HG03196 (cell line): Measurements from ENCODE around the gene TGIF2.

Experiments
- ATAC-seq: cut with Tn5 transposase; IDR thresholded peaks from one replicate; pipeline ENCODE4 v1.9.1; 2021; ENCODE audit not compliant: unreplicated experiment

The TGIF2 gene

DNA sequence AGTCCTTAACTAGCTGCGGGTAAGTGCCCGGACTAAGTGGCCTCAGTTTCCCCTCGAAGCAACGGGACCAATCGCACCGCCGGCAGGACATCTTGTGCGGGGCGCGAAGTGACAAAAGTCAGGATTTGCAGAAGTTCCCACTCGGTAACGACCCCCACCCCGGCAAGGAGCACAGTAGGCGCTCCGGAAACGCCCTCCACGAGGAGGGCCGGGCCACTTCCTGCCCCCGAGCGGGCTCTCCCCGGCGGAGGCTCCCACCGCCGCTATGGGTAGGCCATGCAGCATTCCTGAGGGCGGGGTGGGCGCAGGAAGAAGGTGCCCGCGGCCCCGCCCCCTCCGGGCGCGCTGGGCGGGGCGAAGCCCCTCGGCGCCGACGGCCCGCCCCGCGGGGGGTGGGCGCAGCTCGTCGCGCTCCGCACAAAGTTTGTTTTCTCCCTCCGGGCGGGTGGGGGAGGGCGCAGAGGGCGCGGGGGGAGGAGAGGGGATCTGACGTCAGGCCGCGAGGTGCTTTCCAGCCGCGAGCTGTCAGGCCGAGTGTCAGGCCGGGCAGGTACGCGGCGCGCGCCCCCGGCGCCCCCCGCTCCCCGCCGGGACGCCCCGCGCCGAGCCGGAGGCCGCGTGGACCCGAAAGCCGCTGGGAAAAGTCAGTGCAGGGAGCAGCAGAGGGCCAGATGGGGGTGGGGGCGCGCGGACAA, at the start of gene TGIF2:
TSS of gene TGIF2 (plus strand) at position 495 of the 695 bp plus-strand sequence. CDS start 5,178 bp downstream, outside the sequence.
- ATAC-seq: peak; percentile 64

DNA sequence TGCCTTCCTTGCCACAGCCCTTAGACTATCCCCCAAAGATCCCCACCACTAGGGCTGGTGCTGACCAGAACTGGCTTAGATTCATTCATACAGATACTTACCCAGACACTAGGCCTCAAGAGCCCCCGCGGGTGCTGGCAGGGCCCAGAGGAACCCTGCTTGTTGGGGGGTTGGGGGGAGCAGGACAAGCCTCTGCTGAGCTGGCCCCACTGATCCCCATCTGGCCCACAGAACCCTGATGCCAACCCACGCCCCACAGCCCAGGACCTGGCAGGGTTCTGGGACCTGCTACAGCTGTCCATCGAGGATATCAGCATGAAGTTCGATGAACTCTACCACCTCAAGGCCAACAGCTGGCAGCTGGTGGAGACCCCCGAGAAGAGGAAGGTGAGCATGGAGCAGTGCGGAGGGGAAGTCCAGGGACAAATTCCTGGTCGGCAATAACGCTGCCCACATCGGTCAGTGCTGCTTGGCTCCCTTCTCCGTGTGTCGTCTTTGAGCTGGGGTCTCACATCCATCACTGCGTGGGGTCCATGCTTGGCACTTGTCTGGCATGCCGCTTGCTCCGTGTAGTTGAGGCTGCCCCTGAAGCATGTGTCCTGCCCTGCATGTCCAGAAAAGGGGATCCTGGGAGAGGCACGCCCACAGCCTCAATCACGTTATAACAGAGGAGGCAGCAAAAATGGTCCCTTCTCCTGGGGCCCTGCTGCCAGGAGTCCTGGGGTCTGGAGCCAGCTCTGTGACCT, 47.6 kb upstream of the TGIF2 start:
- no peak for ATAC-seq

DNA sequence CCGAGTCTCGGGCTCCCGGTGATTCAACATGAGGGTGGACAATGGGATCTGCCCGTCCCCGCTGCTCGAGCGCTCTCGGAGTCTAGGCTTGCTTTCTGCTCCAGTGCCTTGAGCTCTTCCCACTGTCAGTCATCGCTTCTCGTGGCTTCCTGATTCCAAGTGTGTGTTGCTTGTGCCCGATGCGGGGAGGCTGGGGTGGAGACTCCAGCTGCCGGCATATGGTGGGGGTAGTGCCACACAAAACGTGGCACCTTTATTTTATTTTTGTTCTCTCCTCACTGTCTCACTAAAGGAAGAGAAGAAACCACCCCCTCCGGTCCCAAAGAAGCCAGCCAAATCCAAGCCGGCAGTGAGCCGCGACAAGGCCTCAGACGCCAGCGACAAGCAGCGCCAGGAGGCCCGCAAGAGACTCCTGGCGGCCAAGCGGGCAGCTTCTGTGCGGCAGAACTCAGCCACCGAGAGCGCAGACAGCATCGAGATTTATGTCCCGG, 46.8 kb upstream of the TGIF2 start:
- no peak for ATAC-seq

DNA sequence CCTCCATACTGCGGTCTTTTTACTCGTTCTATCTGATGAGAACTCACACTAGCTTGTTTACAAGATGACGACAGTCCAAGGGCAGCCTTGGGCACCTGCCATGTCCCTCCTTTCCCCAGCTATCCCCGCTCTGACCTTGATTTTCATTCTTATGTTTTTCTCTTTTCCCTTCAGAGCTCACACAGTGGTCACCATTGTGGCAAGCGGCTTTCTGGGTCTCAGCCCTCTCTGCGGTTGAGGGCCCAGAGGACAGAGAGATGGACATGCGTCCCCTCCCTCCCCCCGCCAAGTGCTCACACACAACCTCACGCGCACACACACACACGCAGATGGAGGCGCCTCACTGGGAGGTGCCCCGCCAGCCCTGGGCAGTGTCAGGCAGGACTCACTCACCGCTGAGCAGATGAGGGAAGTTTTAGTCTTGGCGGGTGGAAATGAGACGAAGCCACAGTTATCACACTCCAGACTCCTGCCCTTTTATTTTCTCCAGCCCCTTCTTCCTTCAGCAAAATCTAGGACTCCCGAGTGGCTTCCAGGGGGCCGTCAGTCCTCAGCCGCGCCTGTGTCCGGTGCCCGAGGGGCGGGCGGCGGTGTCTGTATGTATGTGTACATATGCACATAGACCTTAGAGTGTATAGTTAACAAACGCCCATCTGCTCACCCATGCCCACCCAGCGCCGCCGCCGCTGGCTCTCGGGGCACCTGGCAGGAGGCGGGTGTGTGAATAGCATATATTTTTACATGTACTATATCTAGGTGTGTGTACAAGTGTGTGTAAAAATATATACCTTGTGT, 45.9 kb upstream of the TGIF2 start:
- no peak for ATAC-seq

DNA sequence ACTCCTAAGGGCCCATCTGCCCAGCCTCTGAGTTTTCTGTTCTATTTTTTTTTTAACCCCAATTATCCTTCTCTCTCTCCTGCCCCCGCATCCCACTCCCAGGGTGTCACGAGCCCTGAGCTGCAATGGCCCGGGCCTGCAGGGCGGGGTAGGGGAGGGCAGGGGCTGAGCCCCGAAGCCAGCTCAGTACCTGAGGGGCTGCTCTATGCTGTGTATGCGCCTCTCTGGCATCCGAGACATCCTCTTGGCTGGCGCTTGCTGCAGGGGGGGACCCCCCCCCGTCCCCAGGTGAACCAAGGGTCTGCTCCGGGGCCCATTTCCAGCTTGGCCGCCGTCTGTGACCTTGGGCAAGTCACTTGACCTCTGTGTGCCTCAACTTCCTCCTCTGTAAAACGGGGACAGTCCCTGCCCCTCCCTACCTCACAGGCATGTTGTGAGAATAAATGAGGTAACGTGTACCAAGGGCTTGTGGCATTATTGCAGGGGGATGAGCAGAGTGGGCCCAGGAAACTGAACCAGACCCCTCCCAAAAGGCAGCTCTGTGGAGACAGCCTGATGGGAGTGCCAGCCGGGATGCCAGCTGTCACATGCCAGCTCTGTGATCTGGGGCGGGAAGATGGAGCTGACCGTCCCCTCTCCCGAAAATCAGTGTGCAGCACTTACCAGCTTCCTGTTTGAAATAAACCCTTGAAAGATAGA, 45.1 kb upstream of the TGIF2 start:
- no peak for ATAC-seq

DNA sequence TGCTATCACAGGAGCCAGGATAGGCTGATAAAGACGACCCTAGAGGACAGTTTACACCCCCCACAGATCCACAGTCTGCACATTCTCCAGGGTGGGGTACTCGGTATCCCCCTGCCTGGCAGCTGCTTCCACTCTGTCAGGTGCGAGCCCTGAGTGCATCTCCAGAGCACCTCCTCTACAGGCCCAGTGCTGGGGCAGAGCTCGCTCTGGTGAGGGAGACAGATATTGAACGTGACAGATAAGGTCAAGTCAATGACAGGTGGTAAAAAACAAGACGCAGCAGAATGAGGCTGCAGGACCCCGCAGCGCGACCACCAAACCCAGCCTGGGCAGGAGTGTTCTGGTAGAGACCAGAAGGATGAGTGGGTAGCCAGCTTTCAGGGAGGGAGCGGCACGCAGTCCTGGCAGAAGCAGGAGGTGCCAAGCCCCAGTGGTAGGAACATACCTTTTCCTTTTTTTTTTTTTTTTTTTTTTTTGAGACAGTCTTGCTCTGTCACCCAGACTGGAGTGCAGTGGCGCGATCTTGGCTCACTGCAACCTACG, 44.5 kb upstream of the TGIF2 start:
- ATAC-seq: no peak

DNA sequence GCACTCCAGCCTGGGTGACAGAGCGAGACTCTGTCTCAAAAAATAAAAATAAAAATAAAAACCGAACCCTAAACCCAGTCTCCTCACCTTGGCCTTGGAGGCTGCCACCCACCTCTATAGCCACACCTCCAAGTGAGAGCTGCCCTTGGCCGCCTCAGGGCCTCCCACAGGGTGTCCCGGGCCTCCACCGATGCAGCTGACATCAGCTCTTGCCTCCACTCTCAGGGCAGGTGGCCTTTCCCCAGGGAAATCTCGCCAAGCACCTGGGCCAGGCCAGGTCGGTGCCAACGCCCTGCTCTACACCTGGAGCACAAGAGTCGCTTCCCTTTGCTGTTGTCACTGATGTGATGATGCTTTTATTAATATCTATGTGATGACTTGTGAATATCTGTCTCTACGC, 41.0 kb upstream of the TGIF2 start:
- ATAC-seq: no peak

DNA sequence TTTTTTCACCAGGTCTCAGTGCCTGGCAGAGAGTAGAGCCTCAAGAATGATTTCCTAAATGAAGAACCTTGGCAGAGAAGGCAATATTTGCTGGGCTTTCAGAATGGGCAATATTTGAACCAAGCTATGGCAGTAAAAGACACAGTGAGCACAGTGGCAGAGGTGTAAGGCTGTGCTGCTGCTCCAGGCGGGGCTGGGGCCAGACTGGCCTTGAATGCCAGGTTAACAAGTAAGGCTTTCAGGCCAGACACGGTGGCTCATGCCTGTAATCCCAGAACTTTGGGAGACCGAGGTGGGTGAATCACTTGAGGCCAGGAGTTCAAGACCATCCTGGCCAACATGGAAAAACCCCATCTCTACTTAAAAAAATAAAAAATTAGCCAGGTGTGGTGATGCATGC, 40.6 kb upstream of the TGIF2 start:
- ATAC-seq: no peak

DNA sequence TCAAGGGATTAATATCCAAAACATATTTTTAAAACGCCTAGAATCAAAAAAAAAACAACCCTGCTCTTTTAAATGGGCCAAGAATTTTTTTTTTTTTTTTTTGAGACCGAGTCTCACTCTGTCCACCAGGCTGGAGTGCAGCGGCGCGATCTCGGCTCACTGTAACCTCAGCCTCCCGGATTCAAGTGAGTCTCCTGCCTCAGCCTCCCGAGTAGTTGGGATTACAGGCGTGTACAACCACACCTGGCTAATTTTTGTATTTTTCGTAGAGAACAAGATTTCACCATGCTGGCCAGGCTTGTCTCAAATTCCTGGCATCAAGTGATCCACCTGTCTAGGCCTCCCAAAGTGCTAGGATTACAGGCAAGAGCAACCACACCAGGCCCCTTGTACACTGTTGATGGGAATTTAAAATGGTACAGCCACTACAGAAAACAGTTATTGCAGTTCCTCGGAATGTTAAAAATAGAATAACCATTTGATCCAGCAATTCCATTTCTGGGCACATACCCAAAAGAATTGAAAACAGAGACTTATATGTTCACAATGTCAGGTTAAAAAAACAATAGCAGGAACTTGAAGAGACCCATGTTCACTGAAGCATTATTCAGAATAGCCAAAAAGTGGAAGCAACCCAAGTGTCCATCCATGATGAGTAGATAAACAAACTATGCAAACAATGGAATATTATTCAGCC, 35.2 kb upstream of the TGIF2 start:
- ATAC-seq: no peak

DNA sequence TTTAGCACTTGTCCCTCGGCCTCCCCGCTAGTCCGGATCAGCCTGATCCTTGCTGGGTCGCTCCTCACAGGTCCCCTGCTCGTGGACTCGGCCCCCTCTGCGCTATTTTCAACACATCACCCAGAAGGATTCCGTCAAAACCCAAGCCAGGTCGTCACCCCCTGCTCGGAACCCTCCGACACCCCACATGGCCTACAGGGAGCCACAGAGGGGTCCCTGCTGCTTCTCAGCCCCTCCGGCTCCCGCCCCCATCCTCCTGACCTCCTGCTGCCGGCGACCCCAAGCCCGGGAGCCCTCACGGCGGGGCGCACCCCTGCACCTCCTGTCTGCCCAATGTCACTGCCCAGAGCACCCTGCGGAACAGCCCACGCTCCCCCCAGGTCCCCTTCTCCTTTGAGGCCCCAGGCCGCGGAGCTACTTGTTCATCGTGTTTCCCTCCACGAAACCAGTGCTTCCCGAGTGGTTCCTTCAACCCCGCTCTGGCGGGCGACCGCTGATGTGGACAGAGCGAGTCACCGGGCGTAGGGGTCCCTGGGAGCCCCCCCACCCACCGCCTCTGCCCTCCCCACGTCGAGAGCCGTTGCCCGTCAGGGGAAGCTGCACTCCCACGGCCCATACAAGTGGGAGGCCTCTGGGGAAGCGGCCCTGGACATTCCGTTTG, 32.7 kb upstream of the TGIF2 start:
- no peak for ATAC-seq

DNA sequence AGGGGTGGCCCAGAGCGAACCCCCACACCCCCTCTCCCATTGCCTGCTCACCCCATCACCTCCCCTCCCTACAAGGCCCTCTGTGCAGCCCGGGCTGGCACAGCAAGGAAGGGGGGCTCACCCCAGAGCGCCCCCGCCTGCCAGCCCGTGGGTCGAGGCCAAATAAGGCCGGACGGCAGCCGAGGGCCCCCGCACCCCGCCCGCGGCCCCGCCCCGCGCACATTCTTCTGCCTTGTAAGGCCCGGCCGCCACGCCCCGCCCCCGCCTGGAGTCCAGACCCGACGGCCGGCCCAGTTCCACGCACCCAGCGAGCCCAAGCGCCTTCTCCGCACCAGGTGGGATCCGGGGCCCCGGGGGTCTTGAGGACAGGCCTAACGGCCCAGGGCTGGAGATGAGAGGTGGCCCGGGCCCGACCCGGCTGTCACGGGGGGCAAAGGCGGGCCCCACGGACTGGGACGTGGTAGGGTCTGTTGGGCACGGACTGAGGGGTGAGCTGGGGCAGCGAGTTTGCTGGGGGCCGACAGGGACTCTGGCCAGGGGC, 32.1 kb upstream of the TGIF2 start, which contains the start of gene MYL9:
TSS of gene MYL9 (plus strand) at position 293 of the 541 bp plus-strand sequence. CDS start 3,366 bp downstream, outside the sequence.
- ATAC-seq: no peak

DNA sequence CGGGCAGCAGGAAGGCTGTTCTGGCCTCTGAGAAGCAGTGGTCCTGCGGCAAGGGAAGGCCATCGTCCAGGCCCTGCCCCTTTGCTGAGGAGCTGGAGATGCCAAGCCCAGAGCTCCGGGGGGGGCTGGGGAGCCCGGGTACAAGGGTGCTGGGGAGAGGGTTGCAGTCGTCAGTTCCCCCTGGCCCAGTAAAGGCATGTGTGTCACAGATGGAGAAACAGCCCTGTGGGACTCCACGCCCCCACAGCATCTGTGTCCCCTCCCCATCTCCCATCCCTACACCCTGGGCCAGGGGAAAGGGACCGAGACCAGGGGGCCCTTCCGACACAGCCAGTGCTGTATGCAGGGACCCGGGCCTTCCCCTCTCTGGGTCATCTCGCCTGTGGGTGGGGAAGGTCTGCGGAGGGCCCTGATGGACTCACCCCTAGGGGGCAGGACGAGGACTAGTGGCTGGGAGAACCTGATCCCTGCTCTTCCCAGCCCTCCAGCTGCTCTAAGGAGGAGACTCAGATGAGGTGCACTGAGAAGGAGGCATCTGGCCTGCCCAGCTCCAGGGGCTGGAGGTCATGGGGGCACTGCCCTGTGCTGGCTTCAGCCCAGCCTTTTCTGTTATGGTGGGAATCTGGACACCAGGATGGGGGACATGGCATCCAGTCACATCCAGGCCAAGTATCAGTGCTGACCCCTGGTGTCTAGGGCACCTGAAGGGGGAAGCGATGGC, 31.5 kb upstream of the TGIF2 start:
- no peak for ATAC-seq

DNA sequence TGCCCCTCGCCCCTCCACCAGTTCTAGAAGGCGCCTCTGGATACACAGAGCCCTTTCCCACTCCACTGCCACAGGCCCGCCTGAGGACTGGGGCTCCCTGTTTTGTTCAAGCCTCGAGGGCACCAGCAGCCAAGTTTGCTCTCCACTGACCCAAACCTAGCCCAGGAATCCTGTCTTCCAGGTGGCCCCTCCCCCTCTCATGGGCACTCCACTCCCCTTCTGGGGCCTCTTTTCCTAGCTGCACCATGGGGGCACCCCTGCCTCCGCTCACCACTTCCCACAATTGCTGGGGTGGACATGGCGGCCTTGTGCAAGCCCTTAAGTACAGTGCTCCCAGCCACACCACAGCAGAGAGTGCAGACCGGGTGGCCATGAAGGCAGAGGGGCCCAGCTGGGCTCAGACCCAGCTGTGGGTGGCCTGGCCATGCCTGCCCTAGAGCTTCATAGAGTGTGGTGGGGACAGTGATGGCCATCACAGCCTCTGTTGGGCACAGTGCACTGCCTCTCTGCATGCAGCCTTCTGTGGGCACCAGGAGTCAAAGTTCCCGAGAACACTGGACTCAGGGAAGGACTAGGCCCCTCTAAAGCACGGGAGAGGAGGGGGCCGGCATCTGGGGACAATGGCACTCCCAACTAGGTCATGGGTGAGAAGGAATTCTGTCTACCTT, 30.7 kb upstream of the TGIF2 start:
- ATAC-seq: no peak

DNA sequence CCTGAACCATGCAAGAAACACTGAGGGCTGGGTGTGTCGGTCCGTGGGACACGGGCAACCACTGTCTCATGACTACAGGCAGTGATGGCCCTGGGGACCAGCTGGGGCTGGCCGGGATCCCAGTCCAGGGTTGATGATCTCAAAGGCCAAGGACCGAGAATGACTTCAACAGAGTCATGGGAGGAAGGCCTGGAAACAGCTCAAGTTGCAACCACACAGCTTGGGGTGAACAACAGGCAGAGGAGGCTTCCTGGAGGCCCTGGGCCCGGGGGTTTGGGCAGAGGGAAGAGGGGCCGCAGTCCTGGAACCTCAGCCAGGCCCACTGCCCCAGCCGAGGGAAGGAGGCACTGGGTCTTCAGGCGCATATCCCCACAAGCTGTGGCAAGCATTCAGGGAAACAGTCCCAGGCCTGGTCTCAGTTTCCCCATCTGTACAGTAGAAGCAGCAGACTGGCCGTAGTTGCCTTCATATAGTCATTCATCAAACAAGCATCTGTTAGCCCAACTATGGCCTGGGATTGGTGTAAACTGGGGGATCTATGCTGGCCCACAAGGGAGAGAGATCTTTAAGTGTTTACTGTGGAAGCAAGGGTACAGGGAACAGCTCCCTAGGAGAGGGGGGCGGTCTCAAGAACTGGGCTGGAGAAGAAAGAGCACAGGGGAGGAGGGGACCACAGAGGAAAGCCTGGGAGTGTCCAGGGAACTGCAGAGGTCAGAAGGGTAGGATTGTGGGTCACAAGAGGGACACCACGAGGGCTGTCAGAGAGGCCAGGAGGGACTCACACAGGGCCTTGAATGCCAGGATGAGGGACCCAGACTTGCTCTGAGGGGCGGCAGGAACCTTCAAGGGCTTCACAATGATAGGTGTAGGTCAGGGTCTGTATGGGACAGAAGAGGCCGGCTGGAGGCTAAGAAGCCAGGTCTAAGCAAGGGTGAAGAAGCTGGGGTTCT, 29.9 kb upstream of the TGIF2 start:
- no peak for ATAC-seq

DNA sequence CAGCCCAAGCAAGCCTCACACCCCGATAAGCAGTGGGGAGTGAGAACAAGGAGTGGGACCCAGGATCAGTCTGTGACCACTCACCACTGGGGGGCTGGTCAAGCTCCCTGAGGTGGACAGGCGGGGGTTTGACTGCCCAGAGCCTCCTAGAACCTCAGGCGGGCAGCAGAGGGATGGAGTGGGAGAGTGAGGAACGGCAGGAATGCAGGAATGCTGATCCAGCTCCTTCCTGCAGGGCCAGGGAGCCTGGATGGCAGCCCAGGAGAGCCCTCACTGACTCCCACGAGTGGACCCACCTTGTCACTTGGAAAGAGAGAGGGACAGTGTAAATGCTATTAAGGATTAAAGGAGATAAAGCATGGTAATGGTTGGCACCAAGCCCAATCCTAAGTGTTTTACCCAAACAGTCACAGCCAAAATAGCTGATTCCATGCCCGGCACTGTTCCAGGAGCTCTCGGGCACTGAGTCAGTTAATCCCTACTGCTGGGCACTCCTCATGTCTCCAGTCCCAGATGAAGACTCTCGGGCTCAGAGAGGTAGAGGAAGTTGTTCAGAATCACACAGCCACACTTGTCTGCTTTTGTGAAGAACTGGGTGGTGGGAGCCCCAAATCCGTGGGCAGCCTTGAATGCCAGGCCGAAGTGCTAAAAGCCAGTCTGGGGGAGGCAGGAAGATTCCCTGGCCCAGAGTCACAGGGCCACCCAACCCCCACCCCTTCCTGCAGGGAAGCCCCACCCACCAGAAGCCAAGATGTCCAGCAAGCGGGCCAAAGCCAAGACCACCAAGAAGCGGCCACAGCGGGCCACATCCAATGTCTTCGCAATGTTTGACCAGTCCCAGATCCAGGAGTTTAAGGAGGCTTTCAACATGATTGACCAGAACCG, 29.0 kb upstream of the TGIF2 start:
- no peak for ATAC-seq
